Tibial artery (tissue), 4 donors: ENCODE results near the gene CFAP100.
A peak's percentile ranks its signal among the peaks of the same experiment; 100 is the strongest.

Source experiments
- DNase-seq, 2 donors: peaks; one replicate each; pipeline ENCODE4 v3.0.0-alpha.2; 2019
- H3K27ac ChIP-seq, 2 donors: fragments of 200-600 bp; sonication (generic) in 1 of 2; 1 replicate in 1 of 2; 2 replicates in 1 of 2; pipeline ENCODE4 v1.5.1; 2018 to 2019; ENCODE audit warnings: mild to moderate bottlenecking in 1 of 2
- H3K27me3 ChIP-seq, 2 donors: fragments of 200-600 bp; sonication (generic) in 1 of 2; one replicate each; pipeline versions ENCODE4 v1.5.1 to v1.6.0; 2016 to 2019
- H3K36me3 ChIP-seq, 3 donors: fragments of 200-600 bp; sonication (generic) in 2 of 3; one replicate each; pipeline ENCODE4 v1.5.1; 2016 to 2019; ENCODE audit warnings: mild to moderate bottlenecking in 2 of 3
- H3K4me1 ChIP-seq, 4 donors: fragments of 200-600 bp; sonication (generic) in 2 of 4; 1 replicate in 3 of 4; 2 replicates in 1 of 4; pipeline ENCODE4 v1.5.1; 2016 to 2019
- H3K4me3 ChIP-seq, 2 donors: fragments of 200-600 bp; sonication (generic) in 1 of 2; 1 replicate in 1 of 2; 2 replicates in 1 of 2; pipeline ENCODE4 v1.5.1; 2018 to 2019; ENCODE audit warnings: mild to moderate bottlenecking in 2 of 2
- H3K9me3 ChIP-seq, 3 donors: fragments of 200-600 bp; sonication (generic) in 1 of 3; one replicate each; pipeline ENCODE4 v1.5.1; 2016 to 2019
- CTCF ChIP-seq, 2 experiments: fragments of 200-600 bp in 1 of 2; fragments of 450-650 bp in 1 of 2; IDR thresholded peaks; one replicate each; pipeline ENCODE4 v1.5.1; 2017 to 2019; ENCODE audit warnings: antibody characterized with exemption in 2 of 2, mild to moderate bottlenecking in 1 of 2, moderate library complexity in 1 of 2
- intact Hi-C: fragments of 100-400 bp; cut with DNase I; formaldehyde crosslinking; loops from one replicate; pipeline ENCODE4 v1.15.0; 2023; ENCODE audit warnings: low total_unique reads

CFAP100 gene

GRCh38 chr3:126394179-126394976 is at the start of gene CFAP100:
TSS of gene CFAP100 (plus strand) at chr3:126394909. CDS start at chr3:126396001, 1,092 bp downstream.
- TF ChIP-seq CTCF (IDR thresholded peaks at IDR 0.05): no peak

GRCh38 chr3:126345231-126345630 is 49.5 kb upstream of the CFAP100 start:
- no peak overlapping the region for H3K4me3 ChIP-seq
- H3K36me3 ChIP-seq: peaks cover 93 to 97% (median 96%) of the 10 kb centered on the region in 3 donors
- DNase-seq: peak in 1 of 2 donors; percentile 20
- peaks cover 0 to 2% (median 0%) of the 10 kb centered on the region in 3 donors for H3K9me3 ChIP-seq
- TF ChIP-seq CTCF (IDR thresholded peaks at IDR 0.05): no peak
- H3K27me3 ChIP-seq: no peaks in the 10 kb centered on the region
- intact Hi-C loops: no loop called here
- H3K27ac ChIP-seq: no peak overlapping the region
- H3K4me1 ChIP-seq: peaks cover 0 to 72% (median 25%) of the 10 kb centered on the region in 4 donors

More at GRCh38 chr3:126394179-126394976, at the start of gene CFAP100:
- Histone ChIP-seq H3K4me3 (peak within 1 kb of the TSS; percentile 32 to 44), H3K36me3 (no peaks in the 10 kb centered on the region), H3K27me3 (peaks cover 0 to 5% of the 10 kb centered on the region in 2 donors), H3K9me3 (no peaks in the 10 kb centered on the region), H3K27ac (peak within 1 kb of the TSS in 1 of 2 donors; percentile 22), H3K4me1 (peaks cover 0 to 14% (median 8%) of the 10 kb centered on the region in 4 donors)
- DNase-seq: peak; percentile 39 to 71
- intact Hi-C loops: loop anchor here (5.0 kb wide), 2 partner anchors 78 to 262 kb away; no protein-coding TSS in a partner anchor

- no peak for TF ChIP-seq CTCF (IDR thresholded peaks at IDR 0.05)
- H3K27me3 ChIP-seq: no peaks in the 10 kb centered on the region
- H3K27ac ChIP-seq: no peak overlapping the region
- peaks cover 0 to 2% (median 0%) of the 10 kb centered on the region in 3 donors for H3K9me3 ChIP-seq
- peaks cover 0 to 72% (median 30%) of the 10 kb centered on the region in 4 donors for H3K4me1 ChIP-seq
- peak; percentile 16 to 64 for DNase-seq
- intact Hi-C loops: no loop called here
- H3K36me3 ChIP-seq: peaks cover 93 to 97% (median 96%) of the 10 kb centered on the region in 3 donors
- no peak overlapping the region for H3K4me3 ChIP-seq
Observed at GRCh38 chr3:126345641-126346460, 48.9 kb upstream of the CFAP100 start.

- no peak for TF ChIP-seq CTCF (IDR thresholded peaks at IDR 0.05)
- Histone ChIP-seq H3K4me1 (peaks cover 0 to 78% (median 36%) of the 10 kb centered on the region in 4 donors), H3K27me3 (no peaks in the 10 kb centered on the region), H3K27ac (no peak overlapping the region), H3K4me3 (no peak overlapping the region), H3K9me3 (no peaks in the 10 kb centered on the region), H3K36me3 (peaks cover 93 to 97% (median 96%) of the 10 kb centered on the region in 3 donors)
- peak in 1 of 2 donors; percentile 60 for DNase-seq
- intact Hi-C loops: no loop called here
Observed at GRCh38 chr3:126346466-126346865, 48.2 kb upstream of the CFAP100 start.

- no peak overlapping the region for H3K27ac ChIP-seq
- no peaks in the 10 kb centered on the region for H3K27me3 ChIP-seq
- peak; percentile 17 to 57 for DNase-seq
- intact Hi-C loops: no loop called here
- peaks cover 0 to 90% (median 44%) of the 10 kb centered on the region in 4 donors for H3K4me1 ChIP-seq
- H3K36me3 ChIP-seq: peaks cover 95 to 98% (median 98%) of the 10 kb centered on the region in 3 donors
- no peaks in the 10 kb centered on the region for H3K9me3 ChIP-seq
- TF ChIP-seq CTCF (IDR thresholded peaks at IDR 0.05): no peak
- no peak overlapping the region for H3K4me3 ChIP-seq
Observed at GRCh38 chr3:126347543-126348161, 47.1 kb upstream of the CFAP100 start.
